ENCODE data around the gene SERPINF2.

DNA sequence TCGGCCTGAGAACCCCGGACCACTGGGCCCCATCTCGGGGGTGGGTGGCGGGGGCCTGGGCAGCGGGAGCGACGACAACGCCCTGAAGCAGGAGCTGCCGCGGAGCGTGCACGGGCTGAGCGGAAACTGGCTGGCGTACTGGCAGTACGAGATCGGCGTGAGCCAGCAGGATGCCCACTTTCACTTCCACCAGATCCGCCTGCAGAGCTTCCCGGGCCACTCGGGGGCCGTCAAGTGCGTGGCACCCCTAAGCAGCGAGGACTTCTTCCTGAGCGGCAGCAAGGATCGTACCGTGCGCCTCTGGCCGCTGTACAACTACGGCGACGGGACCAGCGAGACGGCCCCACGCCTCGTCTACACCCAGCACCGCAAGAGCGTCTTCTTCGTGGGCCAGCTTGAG is 8.9 kb upstream of the SERPINF2 start:
- TF ChIP-seq, protein P1, sequence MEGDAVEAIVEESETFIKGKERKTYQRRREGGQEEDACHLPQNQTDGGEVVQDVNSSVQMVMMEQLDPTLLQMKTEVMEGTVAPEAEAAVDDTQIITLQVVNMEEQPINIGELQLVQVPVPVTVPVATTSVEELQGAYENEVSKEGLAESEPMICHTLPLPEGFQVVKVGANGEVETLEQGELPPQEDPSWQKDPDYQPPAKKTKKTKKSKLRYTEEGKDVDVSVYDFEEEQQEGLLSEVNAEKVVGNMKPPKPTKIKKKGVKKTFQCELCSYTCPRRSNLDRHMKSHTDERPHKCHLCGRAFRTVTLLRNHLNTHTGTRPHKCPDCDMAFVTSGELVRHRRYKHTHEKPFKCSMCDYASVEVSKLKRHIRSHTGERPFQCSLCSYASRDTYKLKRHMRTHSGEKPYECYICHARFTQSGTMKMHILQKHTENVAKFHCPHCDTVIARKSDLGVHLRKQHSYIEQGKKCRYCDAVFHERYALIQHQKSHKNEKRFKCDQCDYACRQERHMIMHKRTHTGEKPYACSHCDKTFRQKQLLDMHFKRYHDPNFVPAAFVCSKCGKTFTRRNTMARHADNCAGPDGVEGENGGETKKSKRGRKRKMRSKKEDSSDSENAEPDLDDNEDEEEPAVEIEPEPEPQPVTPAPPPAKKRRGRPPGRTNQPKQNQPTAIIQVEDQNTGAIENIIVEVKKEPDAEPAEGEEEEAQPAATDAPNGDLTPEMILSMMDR (IDR thresholded peaks at IDR 0.05), result no peak
- no peak for TF ChIP-seq ZFX (IDR thresholded peaks at IDR 0.05; ENCODE audit: borderline replicate concordance)

Data from 22Rv1 (cell line).